ENCODE data around the gene FCHSD2.
"Not testable (repeated sequence)": the region's sequence is repeated elsewhere in the genome, so short reads cannot be mapped to it uniquely, and the experiment has no call there.

Gene FCHSD2

DNA sequence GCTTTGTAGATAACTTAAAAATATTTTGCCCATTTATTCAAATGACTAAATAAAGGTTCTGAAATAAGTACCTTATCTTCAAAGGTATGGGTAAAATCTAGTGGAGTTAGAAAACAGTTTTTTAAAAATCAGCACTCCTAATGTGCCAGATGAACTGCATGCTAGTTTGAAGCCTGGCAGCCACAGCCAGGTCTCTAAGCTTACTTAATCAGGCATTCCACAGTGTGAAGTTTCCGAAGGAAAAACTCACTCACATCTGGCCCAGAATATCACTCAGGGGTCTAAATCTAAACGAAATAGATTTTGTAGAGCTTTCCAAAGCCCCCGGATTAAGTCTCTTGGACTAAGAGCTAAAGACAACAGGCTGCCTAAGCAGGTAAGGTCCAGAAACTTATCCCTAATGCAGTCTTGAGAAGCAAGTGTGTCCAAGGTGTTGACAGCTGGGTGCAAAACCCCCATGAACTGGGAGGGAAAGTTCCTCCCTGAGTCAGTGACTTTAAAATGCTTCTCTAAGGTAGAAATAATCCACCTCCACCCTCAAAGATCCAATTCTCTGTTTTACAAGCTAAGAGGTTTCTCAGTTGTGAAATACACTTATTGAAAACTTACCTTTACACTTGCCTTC is 157.6 kb downstream of the FCHSD2 start:
- H3K36me3 Mint-ChIP-seq (ENCODE audit: low read depth), result peaks cover 56% of the 10 kb centered on the region
- no peak for DNase-seq
- no peak overlapping the region for H3K27ac Mint-ChIP-seq
- peaks cover 19% of the 10 kb centered on the region for H3K4me1 Mint-ChIP-seq (ENCODE audit: low read depth)
- no peaks in the 10 kb centered on the region for H3K27me3 Mint-ChIP-seq
- no peaks in the 10 kb centered on the region for H3K9me3 Mint-ChIP-seq
- no peak overlapping the region for H3K4me3 Mint-ChIP-seq

DNA sequence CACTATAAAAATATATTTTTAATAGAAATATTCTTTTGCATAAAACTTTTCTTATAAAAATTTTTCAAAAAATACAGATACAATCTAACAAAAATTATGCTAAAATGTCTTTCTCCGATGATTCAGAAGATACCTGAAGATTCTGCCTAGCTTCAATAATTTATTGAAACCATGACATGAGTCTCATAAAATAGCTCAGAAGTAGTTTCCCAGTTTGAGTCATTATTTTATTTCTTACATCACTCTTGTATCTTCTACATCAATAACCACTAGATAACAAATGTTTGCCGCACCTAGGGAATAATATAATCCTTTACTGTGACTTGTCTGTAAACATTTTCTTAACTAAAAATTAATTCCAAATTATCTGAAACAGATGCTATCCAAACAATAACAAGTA is 158.6 kb downstream of the FCHSD2 start:
- DNase-seq, result no peak
- Mint-ChIP-seq H3K9me3 (peaks cover under 1% of the 10 kb centered on the region), H3K36me3 (ENCODE audit: low read depth) (peaks cover 60% of the 10 kb centered on the region), H3K27me3 (no peaks in the 10 kb centered on the region), H3K4me3 (no peak overlapping the region), H3K4me1 (ENCODE audit: low read depth) (peaks cover 19% of the 10 kb centered on the region), H3K27ac (no peak overlapping the region)

DNA sequence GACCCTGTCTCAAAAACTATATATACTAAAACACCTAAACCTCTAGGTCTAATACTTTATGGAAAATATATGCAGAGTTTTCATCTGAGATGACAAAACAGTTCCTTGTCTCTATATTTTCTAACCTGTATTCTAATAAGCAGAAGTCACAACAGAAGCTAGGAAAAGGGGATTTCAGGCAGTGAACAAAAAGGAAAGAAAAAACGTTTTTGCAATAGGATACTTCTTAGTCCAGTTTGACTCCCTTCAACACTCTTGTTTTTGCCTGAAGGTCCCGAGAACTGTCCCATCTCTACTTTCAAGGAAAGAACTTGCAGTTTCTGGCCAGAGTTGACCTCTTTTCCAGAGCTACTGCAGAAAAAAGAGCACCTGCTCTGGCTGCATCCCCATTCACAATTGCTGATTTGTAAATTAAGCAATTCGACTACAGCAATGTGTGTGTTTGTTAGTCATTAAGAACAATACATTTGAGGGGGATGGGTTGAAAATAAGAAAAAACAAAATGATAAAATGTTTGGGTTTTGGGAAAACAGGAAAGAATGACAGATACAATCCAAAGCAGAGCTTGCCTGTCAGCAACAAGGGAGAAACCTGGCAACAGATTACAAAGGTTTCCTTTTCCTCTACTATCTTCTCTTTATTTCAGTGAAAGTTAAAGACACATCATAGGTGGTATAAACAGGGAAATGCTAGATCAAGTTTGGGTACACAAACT is 160.0 kb downstream of the FCHSD2 start:
- peaks cover 66% of the 10 kb centered on the region for H3K36me3 Mint-ChIP-seq (ENCODE audit: low read depth)
- H3K27ac Mint-ChIP-seq, result no peak overlapping the region

GRCh38 chr11:72981080-72981479 is 161.0 kb downstream of the FCHSD2 start:
- Mint-ChIP-seq H3K4me3 (no peak overlapping the region), H3K27me3 (no peaks in the 10 kb centered on the region), H3K9me3 (peaks cover 2% of the 10 kb centered on the region), H3K27ac (no peak overlapping the region), H3K36me3 (ENCODE audit: low read depth) (peaks cover 71% of the 10 kb centered on the region), H3K4me1 (ENCODE audit: low read depth) (peaks cover 25% of the 10 kb centered on the region)
- no peak for DNase-seq

More for the DNA sequence above, 160.0 kb downstream of the FCHSD2 start:
- Mint-ChIP-seq H3K4me3 (no peak overlapping the region), H3K9me3 (peaks cover 2% of the 10 kb centered on the region), H3K4me1 (ENCODE audit: low read depth) (peaks cover 19% of the 10 kb centered on the region), H3K27me3 (no peaks in the 10 kb centered on the region)
- DNase-seq, result no peak

DNA sequence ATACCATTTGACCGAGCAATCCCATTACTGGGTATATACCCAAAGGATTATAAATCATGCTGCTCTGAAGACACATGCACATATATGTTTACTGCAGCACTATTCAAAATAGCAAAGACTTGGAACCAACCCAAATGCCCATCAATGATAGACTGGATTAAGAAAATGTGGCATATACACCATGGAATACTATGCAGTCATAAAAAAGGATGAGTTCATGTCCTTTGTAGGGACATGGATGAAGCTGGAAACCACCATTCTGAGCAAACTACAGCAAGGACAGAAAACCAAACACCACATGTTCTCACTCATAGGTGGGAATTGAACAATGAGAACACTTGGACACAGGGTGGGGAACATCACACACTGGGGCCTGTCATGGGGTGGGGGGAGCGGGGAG is 164.3 kb downstream of the FCHSD2 start:
- H3K27ac Mint-ChIP-seq, H3K27me3 Mint-ChIP-seq, H3K9me3 Mint-ChIP-seq, H3K4me3 Mint-ChIP-seq, DNase-seq: not testable (repeated sequence)
- Mint-ChIP-seq H3K4me1 (ENCODE audit: low read depth) (peaks cover 41% of the 10 kb centered on the region), H3K36me3 (ENCODE audit: low read depth) (peaks cover 71% of the 10 kb centered on the region)

- DNase-seq, H3K9me3 Mint-ChIP-seq, H3K27ac Mint-ChIP-seq, H3K27me3 Mint-ChIP-seq, H3K4me3 Mint-ChIP-seq: not testable (repeated sequence)
- H3K4me1 Mint-ChIP-seq (ENCODE audit: low read depth), result peaks cover 46% of the 10 kb centered on the region
- peaks cover 68% of the 10 kb centered on the region for H3K36me3 Mint-ChIP-seq (ENCODE audit: low read depth)
These were observed 165.6 kb downstream of the FCHSD2 start for GRCh38 chr11:72976522-72976892.

DNA sequence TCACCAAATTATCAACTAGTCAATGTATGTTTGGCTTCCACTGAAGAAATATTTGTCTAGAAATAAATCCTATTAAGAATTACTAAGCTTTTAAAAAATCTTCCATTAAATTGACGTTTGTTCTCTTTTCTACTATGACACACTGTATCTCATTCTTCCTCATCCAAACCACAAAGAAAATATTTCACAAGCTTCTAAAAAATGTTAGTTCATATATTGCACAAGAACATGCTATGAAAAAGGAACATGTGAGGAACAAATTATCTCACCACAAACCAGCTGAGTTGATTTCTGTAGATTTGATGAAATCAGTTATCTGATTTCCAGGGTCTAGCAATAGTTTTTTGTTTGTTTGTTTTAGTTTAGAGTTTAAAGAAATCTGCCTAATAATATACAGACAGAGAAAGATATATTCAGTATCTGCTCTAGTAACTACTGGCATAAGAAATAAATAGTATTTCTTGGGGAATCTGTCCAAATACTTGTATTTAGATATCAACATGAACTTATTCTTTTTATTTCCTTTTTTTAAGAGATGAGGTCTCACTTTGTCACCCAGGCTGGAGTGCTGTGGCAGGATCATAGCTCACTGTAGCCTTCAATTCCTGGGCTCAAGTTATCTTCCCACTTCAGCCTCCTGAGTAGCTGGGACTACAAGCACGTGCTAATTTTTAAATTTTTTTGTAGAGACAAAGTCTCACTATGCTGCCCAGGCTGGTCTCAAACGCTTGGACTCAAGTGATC is 166.2 kb downstream of the FCHSD2 start:
- peak overlapping the region; percentile 57 for H3K27ac Mint-ChIP-seq
- H3K4me3 Mint-ChIP-seq, result no peak overlapping the region
- H3K9me3 Mint-ChIP-seq, result peaks cover 2% of the 10 kb centered on the region
- H3K4me1 Mint-ChIP-seq (ENCODE audit: low read depth), result peaks cover 47% of the 10 kb centered on the region
- peaks cover 66% of the 10 kb centered on the region for H3K36me3 Mint-ChIP-seq (ENCODE audit: low read depth)
- no peak for DNase-seq
- H3K27me3 Mint-ChIP-seq, result no peaks in the 10 kb centered on the region

GRCh38 chr11:72974487-72975205 is 167.5 kb downstream of the FCHSD2 start:
- no peak for DNase-seq
- no peak overlapping the region for H3K27ac Mint-ChIP-seq
- peaks cover 2% of the 10 kb centered on the region for H3K9me3 Mint-ChIP-seq
- no peak overlapping the region for H3K4me3 Mint-ChIP-seq
- no peaks in the 10 kb centered on the region for H3K27me3 Mint-ChIP-seq
- peaks cover 57% of the 10 kb centered on the region for H3K36me3 Mint-ChIP-seq (ENCODE audit: low read depth)
- peaks cover 59% of the 10 kb centered on the region for H3K4me1 Mint-ChIP-seq (ENCODE audit: low read depth)

DNA sequence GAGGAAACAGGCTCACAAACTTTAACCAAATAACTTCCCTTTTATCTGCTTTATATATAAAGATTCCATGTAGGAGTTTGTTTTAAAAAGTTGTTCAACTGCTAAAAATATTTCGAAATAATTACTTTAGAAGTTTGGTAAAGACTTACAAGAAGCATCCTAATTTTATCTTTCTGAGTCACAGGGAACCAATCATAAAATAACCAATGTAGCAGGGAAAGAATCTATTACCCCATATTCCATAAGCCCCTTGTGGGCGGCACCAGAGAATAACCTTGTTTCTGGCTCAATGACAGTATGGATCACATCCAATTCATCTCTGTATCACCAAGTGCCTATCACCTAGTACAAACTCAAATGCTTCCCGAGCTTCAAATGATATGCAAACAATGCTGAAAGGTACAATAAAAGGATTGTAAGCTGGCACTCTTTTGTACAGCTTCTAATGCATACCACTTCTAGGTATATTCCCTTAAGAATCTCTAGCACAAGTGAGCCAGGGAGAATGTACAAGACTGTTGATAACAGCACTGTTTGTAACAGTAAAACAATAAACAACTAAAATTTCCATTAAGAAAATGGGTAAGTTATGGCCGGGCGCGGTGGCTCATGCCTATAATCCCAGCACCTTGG is 169.5 kb downstream of the FCHSD2 start:
- H3K4me3 Mint-ChIP-seq, result no peak overlapping the region
- H3K9me3 Mint-ChIP-seq, result no peaks in the 10 kb centered on the region
- no peaks in the 10 kb centered on the region for H3K27me3 Mint-ChIP-seq
- H3K36me3 Mint-ChIP-seq (ENCODE audit: low read depth), result peaks cover 47% of the 10 kb centered on the region
- H3K27ac Mint-ChIP-seq, result no peak overlapping the region
- no peak for DNase-seq
- peaks cover 70% of the 10 kb centered on the region for H3K4me1 Mint-ChIP-seq (ENCODE audit: low read depth)

DNA sequence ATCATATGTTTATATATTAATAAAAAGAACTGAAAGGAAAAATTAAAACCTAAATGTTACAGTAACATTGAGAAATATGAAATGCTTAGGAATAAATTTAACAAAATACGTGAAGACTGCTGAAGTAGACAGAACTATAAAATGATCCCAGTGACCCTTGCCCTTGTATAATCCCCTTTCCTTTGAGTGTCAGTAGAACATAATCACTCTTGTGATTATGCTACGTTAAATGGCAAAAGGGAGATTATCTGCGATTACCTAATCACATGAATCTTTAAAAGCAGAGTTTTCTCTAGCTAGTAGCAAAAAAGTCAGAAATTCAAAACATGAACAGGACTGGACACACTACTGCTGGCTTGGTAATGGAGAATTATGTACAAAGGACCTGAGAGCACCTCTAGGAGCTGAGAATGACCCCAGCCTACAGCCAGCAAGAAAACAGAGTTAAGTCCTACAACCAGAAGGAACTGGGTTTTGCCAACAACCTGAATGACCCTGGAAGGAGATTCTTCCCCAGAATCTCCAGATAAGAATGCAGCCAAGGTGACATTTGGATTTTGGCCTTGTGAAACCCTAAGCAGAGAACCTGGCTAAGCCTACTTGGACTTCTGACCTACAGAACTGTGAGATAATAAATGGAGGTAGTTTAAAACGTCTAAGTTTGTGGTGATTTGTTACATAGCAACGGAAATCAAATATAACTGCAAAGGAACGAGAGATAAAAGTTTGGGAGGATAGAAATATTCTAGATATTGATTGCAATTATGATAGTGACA is 170.7 kb downstream of the FCHSD2 start:
- Mint-ChIP-seq H3K4me3 (no peak overlapping the region), H3K4me1 (ENCODE audit: low read depth) (peaks cover 67% of the 10 kb centered on the region), H3K36me3 (ENCODE audit: low read depth) (peaks cover 40% of the 10 kb centered on the region), H3K27ac (no peak overlapping the region), H3K9me3 (no peaks in the 10 kb centered on the region), H3K27me3 (no peaks in the 10 kb centered on the region)
- DNase-seq, result no peak

GRCh38 chr11:72970557-72971118 is 171.5 kb downstream of the FCHSD2 start:
- Mint-ChIP-seq H3K27ac (peak overlapping the region; percentile 89), H3K36me3 (ENCODE audit: low read depth) (peaks cover 37% of the 10 kb centered on the region), H3K9me3 (no peaks in the 10 kb centered on the region), H3K4me1 (ENCODE audit: low read depth) (peaks cover 59% of the 10 kb centered on the region), H3K4me3 (peak overlapping the region; percentile 28), H3K27me3 (no peaks in the 10 kb centered on the region)
- DNase-seq, result no peak

DNA sequence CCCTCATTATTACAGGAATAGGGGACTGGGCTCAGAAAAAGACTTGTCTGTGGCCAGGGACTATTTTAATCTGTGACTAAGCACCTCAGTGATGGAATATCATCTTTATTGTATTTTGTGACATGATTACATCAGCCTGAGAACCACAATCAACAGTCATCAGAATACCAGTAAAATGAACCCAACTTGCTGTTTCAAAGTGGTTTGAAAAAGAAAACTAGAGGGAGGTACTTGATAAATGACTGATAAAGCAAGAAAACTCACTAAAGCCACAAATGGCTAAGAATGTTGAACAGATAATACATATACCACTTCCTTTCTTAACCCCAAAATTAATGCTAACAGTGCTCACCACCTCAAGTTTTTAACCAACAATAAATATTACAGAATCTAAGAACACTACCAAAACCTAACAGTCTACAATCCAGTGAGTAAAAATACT is 172.2 kb downstream of the FCHSD2 start:
- H3K4me1 Mint-ChIP-seq (ENCODE audit: low read depth), result peaks cover 55% of the 10 kb centered on the region
- no peaks in the 10 kb centered on the region for H3K9me3 Mint-ChIP-seq
- H3K4me3 Mint-ChIP-seq, result peak overlapping the region; percentile 3
- peak overlapping the region; percentile 89 for H3K27ac Mint-ChIP-seq
- H3K27me3 Mint-ChIP-seq, result no peaks in the 10 kb centered on the region
- no peak for DNase-seq
- H3K36me3 Mint-ChIP-seq (ENCODE audit: low read depth), result peaks cover 38% of the 10 kb centered on the region

GRCh38 chr11:72968390-72968789 is 173.7 kb downstream of the FCHSD2 start:
- Mint-ChIP-seq H3K4me1 (ENCODE audit: low read depth) (peaks cover 42% of the 10 kb centered on the region), H3K27ac (no peak overlapping the region), H3K9me3 (no peaks in the 10 kb centered on the region), H3K36me3 (ENCODE audit: low read depth) (peaks cover 36% of the 10 kb centered on the region), H3K27me3 (no peaks in the 10 kb centered on the region), H3K4me3 (no peak overlapping the region)
- DNase-seq, result no peak
